ENCODE measurements around the gene WDTC1. TPM values are rescaled to one million over a fixed set of nuclear protein-coding genes. Genes with fewer than 3 reads are reported as not detected.

WDTC1 gene
- total RNA-seq, 1 donor from 2014 or later = 61.1 TPM

GRCh38 chr1:27255136-27255535 lies 20.7 kb downstream of the WDTC1 start:
- intact Hi-C loops (cut with micrococcal nuclease) = no loop called here
- Histone ChIP-seq H3K4me1 (no peaks in the 10 kb centered on the region), H3K9me3 (replicated peaks) (no peaks in the 10 kb centered on the region), H3K4me3 (no peak overlapping the region), H3K27ac (replicated peaks) (no peak overlapping the region), H3K27me3 (ENCODE audit: low read depth) (no peaks in the 10 kb centered on the region), H3K36me3 (no peaks in the 10 kb centered on the region)
- no peak for DNase-seq
- TF ChIP-seq, protein P1, sequence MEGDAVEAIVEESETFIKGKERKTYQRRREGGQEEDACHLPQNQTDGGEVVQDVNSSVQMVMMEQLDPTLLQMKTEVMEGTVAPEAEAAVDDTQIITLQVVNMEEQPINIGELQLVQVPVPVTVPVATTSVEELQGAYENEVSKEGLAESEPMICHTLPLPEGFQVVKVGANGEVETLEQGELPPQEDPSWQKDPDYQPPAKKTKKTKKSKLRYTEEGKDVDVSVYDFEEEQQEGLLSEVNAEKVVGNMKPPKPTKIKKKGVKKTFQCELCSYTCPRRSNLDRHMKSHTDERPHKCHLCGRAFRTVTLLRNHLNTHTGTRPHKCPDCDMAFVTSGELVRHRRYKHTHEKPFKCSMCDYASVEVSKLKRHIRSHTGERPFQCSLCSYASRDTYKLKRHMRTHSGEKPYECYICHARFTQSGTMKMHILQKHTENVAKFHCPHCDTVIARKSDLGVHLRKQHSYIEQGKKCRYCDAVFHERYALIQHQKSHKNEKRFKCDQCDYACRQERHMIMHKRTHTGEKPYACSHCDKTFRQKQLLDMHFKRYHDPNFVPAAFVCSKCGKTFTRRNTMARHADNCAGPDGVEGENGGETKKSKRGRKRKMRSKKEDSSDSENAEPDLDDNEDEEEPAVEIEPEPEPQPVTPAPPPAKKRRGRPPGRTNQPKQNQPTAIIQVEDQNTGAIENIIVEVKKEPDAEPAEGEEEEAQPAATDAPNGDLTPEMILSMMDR (IDR thresholded peaks at IDR 0.05; ENCODE audit: borderline replicate concordance) = no peak

DNA sequence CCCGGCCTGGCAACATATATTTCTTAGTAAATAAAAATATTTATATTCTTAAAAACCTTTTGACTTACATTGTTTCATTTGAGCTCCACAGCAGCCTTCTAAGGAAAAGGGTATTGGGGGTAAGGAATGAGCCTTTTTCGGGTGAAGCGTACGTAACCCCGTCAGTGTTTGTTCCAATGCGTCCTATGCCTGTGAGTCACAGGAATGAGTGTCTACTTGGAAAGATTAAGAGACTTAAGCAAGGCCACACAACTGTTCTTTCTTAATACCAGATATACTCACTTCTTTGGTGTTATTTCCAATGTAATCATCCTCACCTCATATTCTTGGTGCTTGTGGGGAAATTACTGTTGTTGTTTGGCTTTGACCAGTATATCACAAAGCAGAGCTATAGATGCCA lies 22.7 kb downstream of the WDTC1 start:
- intact Hi-C loops (cut with micrococcal nuclease) = no loop called here
- TF ChIP-seq, protein P1 (IDR thresholded peaks at IDR 0.05; ENCODE audit: borderline replicate concordance) = no peak
- Histone ChIP-seq H3K9me3 (replicated peaks) (no peaks in the 10 kb centered on the region), H3K4me1 (no peaks in the 10 kb centered on the region), H3K27me3 (ENCODE audit: low read depth) (no peaks in the 10 kb centered on the region), H3K36me3 (peaks cover 17% of the 10 kb centered on the region), H3K4me3 (no peak overlapping the region), H3K27ac (replicated peaks) (no peak overlapping the region)
- DNase-seq = no peak

GRCh38 chr1:27258598-27258997 lies 24.2 kb downstream of the WDTC1 start:
- no peak for DNase-seq
- intact Hi-C loops (cut with micrococcal nuclease) = no loop called here
- Histone ChIP-seq H3K36me3 (peaks cover 30% of the 10 kb centered on the region), H3K9me3 (replicated peaks) (no peaks in the 10 kb centered on the region), H3K27me3 (ENCODE audit: low read depth) (no peaks in the 10 kb centered on the region), H3K27ac (replicated peaks) (no peak overlapping the region), H3K4me1 (no peaks in the 10 kb centered on the region), H3K4me3 (no peak overlapping the region)
- TF ChIP-seq, protein P1 (IDR thresholded peaks at IDR 0.05; ENCODE audit: borderline replicate concordance) = no peak

DNA sequence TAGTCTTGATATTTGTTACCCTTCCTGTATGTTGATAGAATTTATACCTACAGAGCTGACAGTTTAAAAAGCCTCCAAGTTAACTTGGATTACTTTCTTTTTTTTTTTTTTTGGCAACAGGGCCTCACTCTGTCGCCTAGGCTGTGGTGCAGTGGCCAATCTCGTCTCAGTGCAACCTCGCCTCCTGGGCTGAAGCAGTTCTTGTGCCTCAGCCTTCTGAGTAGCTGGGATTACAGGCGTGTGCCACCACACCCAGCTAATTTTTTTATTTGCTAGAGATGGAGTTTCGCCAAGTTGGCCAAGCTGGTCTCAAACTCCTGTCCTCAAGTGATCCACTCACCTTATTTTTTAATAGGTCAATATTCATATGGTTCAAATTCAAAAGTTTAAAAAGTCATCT lies 32.7 kb downstream of the WDTC1 start:
- peaks cover 38% of the 10 kb centered on the region for H3K36me3 ChIP-seq
- TF ChIP-seq, protein P1 (IDR thresholded peaks at IDR 0.05; ENCODE audit: borderline replicate concordance) = no peak
- DNase-seq = no peak

DNA sequence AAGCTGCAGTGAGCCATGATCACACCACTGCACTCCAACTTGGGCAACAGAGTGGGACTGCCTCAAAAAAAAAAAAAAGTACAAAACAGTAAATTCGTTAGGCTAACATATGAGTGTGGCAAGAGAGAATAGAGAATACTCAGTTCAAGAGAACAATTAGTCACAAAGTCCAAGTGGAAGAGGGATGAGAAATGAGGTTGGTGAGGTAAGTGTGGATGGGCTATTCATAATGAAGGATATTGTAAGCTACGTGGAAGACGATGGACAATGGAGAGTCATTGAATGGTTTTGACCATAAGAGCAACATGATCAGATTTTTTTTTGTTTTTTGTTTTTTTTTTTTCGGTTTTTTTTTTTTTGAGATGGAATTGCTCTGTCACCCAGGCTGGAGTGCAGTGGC lies 34.8 kb downstream of the WDTC1 start:
- no peaks in the 10 kb centered on the region for H3K27me3 ChIP-seq (ENCODE audit: low read depth)
- intact Hi-C loops (cut with micrococcal nuclease) = no loop called here

More for the DNA sequence above, 32.7 kb downstream of the WDTC1 start:
- no peak overlapping the region for H3K27ac ChIP-seq (replicated peaks)
- H3K9me3 ChIP-seq (replicated peaks) = no peaks in the 10 kb centered on the region
- intact Hi-C loops (cut with micrococcal nuclease) = no loop called here
- no peak overlapping the region for H3K4me3 ChIP-seq
- H3K27me3 ChIP-seq (ENCODE audit: low read depth) = no peaks in the 10 kb centered on the region
- no peaks in the 10 kb centered on the region for H3K4me1 ChIP-seq

More for the DNA sequence above, 34.8 kb downstream of the WDTC1 start:
- Histone ChIP-seq H3K9me3 (replicated peaks) (no peaks in the 10 kb centered on the region), H3K4me3 (no peak overlapping the region), H3K27ac (replicated peaks) (no peak overlapping the region), H3K36me3 (peaks cover 26% of the 10 kb centered on the region), H3K4me1 (no peaks in the 10 kb centered on the region)
- TF ChIP-seq, protein P1 (IDR thresholded peaks at IDR 0.05; ENCODE audit: borderline replicate concordance) = no peak
- no peak for DNase-seq
